ENCODE data around the gene RNF11.

Gene RNF11

DNA sequence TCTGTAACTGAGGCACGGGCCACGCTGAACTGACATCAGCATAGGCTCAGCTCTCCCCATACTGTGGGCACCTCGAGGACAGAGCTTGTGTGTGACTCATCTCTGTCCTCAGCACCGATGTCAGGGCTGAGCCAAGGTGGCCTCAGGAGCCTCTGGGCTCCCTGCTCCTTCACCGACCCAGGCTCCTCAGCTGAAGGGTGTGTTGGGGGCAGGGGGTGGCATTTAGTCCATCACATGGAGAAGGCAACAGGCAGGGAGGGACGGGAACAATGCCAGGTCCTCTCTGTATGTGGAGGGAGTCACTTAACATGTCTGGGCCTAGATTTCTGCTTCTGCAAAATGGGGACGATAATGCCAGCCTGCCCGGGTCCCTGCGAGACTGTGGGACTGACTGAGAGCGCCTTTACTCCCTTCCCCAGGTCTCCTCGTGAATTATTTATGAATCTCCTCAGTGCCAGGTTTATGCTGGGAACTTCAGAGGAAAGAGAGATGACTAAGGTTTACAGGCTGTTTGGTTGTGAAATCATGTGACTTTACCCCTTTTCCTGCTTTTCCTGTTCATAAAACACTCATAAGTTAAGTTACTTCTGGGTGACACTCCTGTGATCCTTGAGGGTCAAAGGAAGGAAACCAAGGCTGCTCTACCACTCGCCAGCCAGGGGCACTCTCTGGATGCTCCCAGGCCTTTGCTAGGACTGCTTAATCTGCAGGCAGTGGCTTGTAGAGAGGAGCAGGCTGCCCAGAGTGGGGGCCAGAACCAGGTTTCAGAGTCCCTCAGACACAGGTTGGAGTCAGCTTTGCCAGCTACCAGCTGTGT, 78.1 kb downstream of the RNF11 start:
- DNase-seq (ENCODE audit: low read depth), result no peak

DNA sequence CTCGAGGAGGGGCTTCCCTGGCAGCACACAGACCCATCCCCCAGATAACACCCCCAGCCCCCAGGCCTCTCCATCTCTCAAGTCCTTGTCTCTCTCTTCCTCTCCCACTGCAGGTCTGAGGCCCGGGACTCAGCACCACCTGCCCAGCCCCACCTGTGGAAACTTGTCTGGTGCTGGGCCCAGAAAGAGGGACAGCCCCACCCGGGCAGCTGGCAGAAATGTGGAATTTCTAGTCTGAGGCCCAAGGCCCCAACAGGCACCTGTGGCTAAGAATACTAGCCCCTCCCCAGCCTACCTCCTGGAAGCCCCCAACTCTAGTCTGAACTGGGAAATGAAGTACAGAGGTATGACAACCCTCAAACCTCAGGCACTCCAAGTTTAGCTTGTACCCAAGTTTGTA, 78.9 kb downstream of the RNF11 start:
- DNase-seq (ENCODE audit: low read depth), result no peak

DNA sequence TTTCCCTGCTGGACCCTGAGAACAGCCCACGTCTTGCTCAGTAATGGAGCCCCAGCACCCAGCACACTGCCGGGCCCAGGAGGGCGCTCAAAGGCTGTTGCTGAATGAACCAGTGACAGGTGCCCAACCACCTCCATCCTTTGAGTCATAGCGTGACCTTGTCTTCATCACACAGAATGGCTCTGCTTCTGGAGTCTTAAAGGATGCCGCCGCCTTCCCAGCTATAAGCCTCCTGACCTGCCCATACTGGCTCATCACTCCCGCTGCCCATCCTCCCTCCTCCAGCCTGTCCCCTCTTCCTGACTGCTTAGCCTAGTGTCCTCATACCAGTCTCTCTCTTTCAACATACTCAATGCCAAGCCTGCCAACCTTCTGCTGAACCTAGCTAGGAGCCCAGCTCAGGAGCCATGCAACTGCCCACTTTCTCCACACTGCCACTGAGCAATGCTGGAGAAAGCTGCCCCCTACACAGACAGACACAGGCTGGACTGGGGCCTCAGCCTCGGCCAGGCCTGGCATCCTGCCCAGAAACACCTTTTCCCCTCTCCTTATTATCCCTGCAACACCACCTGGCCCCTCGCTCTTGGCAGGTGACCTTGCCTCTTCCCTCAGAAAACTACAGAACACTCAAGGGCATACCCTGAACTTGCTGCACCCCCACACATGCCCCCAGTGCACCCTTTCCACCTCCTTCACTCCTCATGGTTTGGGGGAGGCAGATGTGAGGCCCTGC, 80.2 kb downstream of the RNF11 start:
- DNase-seq (ENCODE audit: low read depth), result no peak

DNA sequence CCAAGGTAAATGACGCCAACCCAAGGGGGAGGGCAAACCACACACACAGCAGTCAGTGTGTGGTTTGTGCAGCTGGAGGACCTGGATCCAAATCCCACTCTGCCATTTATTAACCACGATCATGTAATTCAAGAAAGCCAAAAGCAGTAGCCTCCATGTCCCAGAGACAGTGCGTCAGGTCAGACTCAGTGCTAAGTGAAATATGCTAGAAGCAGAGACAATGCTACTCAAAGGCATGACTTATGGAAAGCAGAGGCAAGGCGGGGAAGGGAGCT, 80.7 kb downstream of the RNF11 start:
- DNase-seq (ENCODE audit: low read depth), result no peak

DNA sequence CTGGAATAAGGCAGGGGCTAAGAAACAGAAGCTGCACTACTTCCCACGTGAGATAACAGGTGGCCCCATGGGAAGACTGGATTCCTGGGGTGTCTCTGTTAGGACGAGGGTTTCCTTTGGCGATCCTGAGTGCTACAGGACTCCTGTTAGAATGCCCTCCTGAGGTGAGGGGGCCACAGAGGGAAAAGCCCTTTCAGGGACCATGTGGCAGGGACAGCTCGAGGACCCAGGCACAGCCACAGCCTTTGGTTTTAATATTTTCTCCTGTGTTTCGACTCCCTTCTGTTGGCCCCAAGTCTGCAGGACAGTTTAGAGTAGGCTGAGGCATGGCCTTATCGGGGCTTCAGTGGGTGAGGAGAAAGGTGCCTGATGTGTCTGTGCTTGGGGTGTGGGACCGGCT, 81.7 kb downstream of the RNF11 start:
- DNase-seq (ENCODE audit: low read depth), result no peak

DNA sequence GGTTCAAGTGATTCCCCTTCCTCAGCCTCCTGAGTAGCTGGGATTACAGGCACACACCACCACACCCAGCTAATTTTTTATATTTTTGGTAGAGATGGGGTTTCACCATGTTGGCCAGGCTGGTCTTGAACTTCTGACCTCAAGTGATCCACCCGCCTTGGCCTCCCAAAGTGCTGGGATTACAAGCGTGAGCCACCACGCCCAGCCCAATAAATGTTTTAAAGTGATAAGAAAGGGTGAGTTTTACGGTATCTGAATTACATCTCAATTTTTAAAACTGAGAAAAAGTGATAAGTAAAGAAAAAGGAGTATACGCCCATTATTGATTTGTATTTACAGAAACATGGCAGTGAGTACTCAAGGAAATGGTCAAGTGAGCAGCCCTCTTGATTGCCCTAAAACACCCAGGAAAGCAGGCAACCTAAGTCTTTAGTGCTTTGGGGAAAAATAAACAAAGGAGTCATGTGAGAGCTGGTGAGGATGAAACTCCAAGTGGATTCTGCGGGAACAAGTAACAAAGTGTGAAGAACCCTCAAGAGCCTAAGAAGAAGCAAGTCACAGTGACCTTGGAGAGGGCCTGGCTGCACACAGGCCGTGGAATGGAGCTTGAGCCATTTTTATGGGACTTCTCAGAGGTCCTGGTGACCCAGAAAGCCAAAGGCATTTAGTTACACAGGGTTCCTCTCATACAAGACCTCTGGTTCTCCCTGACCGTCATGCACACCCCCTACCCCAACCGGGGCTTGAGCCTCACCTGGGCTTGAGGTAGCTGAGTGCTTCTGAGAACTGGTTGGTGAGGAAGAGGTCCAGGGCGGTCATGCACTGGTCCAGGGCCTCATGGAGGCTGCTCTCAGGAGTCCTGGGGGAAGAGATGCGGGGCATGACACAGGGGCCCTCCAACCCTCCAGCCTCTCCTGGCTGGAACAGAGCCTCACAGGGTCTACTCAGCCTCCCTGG, 85.2 kb downstream of the RNF11 start:
- no peak for DNase-seq (ENCODE audit: low read depth)

DNA sequence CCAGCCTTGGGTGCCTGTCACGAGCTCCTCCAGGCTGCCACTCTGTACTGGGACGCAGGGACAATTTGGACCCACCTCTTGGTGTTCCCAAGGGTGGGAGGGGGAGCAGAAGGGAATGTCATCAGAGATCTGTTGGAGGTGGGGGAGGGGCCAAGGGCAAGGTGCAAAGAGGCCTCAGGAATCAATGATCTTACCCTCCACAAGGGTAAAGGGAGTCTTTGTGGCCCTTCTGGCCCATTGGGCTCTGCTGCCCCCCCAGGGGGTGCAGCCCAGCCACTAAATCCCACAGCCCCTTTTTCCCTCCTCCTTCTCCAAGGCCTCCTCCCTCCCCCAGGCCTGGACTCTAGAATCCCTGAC, 85.8 kb downstream of the RNF11 start:
- no peak for DNase-seq (ENCODE audit: low read depth)

DNA sequence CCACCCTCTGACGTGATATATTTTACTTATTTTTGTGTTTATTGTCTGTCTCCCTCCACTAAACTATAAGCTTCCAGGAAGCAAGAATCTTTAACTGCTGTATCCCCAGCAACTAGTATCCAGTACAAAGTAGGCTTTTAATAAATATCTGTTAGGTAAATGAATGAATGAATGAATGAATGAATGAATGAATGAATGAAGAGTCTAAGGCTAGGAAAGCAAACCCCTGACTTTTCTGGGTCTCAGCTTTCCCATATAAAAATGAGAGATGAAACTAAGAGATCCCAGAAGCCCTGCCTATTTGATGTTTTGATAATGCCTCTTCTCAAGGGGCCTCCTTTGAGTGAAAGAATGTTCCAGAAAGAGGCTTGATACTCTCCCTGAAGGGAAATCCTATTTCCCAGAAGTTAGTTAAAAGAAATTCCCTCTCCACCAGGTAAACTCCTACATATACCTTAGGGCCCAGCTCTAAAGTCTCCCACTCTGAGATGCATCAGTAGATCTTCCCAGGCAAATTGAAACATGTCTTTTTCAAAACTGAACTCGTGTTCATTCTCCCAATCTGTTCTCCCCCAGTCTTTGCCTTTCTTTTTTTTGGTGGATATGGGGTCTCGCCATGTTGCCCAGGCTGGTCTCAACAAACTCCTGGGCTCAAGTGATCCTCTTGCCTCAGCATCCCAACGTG, 86.5 kb downstream of the RNF11 start:
- DNase-seq (ENCODE audit: low read depth), result no peak
